ENCODE data around the gene CFAP91. TPM values are rescaled to one million over a fixed set of nuclear protein-coding genes. Genes with fewer than 3 reads are reported as not detected.
A peak's percentile ranks its signal among the peaks of the same experiment; 100 is the strongest.
"Not testable (repeated sequence)": the region's sequence is repeated elsewhere in the genome, so short reads cannot be mapped to it uniquely, and the experiment has no call there.

The CFAP91 gene
- total RNA-seq, 1 donor from 2014 or later: 6.4 TPM

DNA sequence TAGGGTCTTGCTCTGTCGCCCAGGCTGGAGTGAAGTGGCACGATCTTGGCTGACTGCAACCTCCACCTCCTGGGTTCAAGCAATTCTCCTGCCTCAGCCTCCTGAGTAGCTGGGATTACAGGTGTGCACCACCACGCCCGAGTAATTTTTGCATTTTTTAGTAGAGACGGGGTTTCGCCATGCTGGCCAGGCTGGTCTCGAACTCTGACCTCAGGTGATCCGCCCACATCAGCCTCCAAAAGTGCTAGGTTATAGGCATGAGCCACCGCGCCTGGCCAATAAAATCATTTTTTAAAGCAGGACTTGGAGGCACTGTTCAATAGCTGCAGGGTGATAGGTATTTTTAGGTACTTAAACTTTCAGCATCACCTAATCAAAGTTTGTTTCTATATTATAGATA is 24.6 kb upstream of the CFAP91 start:
- not testable (repeated sequence) for DNase-seq

DNA sequence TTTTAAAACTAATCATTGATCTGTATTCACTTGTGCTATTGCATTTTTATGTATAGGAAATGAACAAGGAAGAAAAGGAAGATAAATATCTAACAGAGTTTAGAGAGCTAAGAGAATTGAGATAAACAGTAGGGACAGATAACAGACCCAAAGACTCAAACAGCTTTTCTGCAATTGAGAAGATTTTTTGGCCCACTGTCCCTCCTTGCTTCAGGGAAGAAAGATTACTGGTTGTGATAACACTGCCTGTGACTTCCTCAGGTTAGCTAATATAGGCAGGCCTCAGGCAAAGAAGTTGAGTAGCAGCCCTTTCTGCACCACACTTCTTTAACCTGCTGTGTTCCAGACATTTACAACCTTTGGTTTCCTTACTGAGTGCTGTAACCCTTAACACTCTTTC is 22.9 kb upstream of the CFAP91 start:
- no peak for DNase-seq

DNA sequence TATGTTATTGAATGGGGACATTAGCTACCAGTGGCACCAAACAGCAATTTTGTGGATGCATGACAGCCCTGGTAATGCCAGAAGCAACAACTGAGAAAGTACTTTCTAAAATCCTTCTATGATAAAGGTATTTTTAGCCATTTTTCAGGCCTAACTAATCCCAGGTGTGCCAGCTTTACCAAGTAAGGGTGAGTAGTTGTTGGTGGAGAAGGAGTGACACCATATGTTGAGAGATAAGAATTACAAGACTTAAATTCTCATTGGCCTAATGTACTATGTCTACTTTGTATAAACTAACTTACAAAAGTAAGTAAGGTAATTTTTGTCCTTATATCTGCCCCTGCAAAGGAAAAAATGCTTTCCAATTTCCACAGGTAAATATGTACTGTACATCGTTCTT is 21.5 kb upstream of the CFAP91 start:
- no peak for DNase-seq

DNA sequence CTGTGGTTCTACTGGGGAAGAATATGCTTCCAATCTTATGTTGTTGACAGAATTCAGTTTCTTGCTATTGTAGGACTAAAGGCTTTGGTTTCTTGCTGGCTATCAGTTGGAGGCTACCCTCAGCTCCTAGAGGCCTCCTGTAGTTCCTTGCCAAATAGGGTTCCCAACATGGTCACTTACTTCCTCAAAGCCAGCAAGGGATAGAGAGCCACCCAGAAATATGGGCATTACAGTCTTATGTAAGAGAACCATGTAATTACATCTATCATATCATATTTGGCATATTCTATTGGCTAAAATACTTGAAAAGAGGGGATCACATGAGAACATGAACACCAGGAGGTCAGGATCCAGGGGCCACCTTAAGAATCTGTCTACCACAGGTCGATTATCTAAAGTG is 19.4 kb upstream of the CFAP91 start:
- no peak for DNase-seq

DNA sequence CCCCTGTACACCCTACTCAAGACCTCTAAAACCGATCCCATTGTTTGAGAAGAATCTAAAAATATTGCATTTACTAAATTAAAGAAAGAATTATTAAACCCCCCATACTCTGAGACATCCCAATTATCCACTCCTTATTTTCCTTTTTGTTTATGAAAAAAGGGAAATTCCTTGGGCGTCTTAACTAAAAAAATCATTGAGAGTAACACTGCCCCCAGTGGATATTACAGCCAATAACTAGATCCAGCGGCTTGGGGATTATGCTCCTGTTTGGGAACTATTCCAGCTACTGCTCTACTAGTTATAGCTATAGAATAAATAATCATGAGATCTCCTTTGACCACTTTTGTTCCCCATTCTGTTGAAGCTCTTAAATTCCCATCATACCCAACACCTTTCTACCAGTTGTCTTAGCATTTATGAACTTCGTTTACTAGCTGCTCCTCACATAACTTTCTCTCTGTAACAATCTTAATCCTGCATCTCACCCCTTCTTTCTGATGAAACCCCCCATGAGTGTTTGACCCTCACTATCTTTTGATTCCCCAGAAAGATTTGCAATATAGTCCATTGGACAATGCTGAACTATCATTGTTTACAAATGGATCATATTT is 12.7 kb upstream of the CFAP91 start:
- no peak for DNase-seq

DNA sequence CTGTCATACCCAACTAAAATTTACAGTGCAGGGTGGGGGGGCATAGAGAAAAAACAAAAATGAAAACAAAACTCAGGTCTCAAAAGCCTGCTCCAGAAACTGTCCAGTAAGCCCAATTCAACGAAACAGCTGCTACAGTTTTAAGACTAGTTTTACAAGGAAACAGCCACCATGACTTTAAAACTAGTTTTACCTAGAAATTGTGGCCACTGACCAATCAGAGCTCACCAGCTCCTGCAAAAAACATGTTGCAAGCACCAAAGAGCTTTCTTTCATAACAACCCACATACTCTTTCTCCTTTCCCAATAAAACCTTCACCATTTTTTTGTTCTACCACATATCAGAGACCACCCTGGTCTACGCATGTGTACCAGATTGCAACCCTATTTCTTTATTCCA is 7.3 kb upstream of the CFAP91 start:
- DNase-seq: no peak

DNA sequence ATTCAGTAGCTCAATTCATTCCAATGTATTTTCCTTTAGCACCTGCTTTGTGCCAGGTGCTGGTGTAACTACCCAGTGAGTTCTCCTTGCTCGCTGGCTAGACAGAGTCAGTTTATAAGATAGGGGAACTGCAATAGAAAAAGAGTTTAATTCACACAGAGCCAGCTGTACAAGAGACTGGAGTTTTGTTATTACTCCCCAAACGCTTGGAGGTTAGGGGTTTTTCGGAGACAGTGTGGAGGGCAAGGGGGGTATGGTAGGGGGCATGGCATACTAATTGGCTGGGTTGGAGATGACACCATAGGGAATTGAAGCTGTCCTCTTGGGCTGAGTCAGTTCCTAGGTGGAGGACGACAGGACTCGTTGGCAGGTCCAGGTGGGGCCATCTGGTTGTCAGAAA is 5.4 kb upstream of the CFAP91 start:
- DNase-seq: no peak

DNA sequence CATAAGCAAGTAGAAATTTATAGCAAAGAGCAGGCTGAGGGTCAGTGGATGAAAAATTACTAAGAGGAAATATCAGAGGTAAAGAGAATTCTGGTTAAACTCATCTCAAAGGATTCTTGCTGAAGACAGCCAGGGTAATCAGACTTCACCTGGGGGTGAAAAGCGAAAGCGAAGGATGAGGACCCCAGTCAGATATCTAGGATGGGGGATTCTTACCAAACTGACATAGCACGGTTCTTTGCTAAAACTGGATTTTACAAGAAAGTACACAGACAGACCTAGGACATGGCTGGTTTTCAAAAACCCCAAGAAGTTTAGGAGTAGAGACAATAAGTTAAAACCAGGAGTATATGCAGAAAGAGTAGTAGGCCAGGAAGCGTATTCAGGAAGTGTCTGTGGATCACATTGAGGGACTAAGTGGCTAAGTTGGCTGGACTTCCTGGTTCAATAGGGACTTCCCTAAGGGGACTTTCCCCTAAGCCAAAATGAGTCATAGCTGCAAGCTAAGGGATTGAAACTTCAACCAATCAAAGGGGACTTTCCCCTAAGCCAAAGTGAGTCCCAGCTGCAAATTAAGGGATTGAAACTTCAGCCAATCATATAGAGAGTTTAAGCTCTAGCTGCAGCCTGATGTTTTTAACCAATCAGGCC is 2.4 kb upstream of the CFAP91 start:
- DNase-seq: no peak

DNA sequence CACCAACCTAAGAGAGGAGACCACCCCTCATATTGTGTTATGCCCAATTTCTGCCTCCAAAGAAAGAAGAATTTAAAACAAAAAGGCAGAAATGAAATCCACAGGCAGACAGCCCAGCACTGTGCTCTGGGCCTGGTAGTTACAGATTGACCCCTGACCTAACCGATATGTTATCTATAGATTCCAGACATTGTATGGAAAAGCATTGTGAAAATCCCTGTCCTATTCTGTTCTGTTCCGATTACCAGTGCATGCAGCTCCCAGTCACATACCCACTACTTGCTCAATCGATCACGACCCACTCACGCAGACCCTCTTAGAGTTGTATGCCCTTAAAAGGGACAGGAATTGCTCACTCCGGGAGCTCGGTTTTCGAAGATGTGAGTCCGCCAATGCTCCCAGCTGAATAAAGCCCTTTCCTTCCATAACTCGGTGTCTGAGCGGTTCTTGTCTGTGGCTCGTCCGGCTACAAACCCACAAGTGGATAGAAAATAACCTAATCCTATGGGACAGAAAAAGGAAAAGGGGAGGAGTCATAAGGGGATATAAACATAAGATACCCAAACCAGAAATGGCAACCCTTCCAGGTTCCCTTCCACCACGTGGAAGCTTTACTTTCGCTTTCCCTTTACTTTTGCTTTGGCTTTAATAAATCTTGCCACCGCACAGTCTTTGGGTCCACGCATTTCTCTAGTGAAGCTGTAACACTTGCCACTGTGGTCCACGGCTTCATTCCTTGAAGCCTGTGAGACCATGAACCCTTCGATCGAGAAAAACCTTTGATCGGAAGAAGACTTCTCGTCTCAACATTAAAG is 1.7 kb upstream of the CFAP91 start:
- no peak for DNase-seq

DNA sequence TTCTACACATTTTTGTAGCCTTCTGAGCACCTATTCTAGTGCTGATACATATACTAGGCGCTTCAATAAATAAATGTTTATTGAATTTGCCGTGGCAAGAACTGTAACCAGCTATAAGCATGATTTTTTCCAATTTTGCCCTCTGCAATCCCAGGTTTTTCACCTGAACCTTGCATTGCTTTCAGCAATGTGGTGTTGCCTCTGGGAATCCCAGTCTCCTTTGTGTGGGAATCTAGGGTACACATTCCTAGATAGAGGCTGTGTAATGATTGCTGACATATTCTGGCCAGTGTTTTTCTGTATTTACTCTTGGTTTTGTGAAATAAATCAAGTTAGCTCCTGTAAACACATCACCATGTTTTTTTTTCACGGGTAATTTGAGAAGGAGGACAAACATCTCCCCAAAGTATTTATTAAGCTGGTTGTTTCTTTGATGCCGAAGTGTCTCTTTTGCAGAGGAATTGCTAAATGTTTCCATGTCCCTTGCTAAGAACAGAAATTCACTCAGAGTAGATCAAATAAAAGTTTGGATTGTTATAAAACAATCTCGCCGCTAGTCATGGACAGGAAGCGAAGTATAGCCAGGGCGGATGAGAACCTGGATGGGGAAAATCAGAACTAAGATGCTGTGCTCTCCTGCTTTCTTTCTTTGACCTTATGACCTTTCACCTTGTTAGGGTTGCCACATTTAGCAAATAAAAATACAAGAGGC is 1.2 kb downstream of the CFAP91 start:
- no peak for DNase-seq

DNA sequence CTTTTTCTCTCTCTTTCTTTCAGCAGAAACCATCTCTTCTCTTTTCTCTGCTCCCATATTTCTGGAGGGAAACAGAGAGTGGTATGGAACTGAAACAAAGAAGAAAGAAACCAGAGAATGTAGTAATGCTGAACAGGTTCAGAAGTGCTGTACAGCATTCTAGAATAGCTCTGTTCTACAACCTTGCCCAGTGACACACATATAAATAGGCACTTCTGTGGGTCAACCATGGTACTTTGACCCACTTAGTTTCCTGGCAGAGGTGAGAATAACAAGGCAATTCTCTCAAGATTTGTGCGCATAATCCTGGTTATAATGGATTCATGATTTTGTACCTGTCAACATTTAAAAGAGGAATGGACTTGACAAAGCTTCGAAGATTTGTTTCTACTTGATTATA is 12.3 kb downstream of the CFAP91 start:
- DNase-seq: no peak

DNA sequence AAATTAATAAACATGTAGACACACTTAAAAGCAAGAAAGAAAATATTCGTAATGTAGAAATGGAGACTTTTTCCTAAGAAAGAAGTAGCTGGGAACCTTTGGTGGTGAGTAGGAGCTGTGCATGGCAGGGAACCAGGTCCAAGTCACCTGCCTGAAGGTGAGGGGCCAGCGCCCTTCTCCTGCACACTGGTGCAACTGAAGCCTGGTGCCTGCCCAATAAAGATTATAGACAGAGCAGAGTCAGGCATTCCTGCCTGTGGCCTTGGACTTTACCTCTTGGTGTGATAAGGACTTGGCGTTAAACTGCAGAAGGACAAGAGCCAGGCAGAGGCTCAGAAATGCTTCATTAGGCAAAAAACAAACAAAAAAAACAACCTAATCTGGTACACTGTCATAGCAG is 14.2 kb downstream of the CFAP91 start:
- no peak for DNase-seq

DNA sequence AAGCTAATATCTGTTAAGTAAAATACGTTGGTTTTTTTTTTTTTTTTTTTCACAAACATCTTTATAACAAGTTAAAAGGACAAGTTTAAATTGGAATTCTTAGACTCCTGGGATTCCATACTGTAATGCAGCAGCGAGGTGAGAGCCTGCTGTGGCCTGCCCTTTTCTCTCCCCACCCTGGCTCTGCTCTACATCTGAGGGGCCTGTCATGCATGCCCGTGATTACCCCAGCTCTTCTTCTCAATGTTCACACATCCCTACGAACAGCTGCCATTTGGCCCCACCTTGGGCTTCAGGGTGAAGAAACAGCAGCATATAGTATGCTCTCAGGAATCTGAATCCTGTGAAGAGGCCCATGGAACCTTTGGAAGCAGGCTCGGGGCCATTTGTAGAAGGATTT is 14.7 kb downstream of the CFAP91 start:
- no peak for DNase-seq

DNA sequence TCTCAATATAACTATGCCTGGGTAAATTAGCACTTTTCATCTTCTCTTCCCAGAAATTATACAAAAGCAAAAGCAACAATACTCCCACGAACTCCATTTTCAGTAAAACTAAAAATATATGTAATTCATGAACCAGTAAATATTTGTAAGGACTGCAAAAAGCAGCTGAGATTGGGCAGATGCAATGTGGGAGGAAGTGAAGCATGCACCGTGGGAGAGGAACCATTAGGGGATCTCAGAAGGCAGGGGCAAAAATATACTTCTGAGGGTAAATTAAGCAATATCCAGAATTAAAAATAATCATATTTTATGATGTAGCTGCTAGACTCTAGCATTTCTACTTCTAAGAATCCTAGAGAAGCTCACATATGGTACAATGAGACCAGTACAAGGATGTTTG is 20.2 kb downstream of the CFAP91 start:
- no peak for DNase-seq

DNA sequence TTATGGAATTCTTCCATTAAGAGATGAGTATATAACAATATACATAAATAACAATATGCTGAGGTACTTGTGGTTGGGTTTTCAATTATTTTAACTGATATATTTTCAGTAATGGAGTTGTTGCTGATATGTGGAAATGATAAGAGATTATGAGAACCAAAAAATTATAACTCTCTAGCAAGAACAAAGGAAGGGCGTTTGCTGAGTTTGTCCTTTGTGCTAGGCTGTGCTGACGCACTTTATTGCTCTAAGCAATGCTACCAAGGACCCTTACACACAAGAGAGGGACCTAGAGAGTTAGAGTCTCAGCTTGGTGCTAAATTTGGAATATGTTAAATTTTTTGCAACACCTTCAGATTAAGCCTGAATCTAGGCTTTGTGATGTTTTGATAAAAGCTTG is 24.1 kb downstream of the CFAP91 start:
- no peak for DNase-seq

DNA sequence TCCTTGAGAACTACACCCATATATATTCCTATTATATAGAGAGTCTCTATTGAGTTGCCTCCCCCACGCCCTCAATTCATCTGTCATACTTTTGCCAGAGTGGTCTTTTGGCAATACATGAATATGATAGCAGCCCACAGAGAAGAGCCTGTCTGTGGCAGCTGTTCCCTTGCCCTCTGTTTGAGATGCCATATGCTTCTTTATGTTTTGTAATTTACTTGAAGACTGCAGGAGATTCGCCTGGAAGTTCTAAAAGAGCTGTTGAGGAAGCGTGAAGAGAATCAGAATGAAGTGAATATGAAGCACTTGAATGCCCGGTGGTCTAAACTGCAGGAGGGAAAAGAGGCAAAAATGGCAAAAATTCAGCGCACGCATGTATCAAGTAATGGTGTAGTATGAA is 27.2 kb downstream of the CFAP91 start:
- DNase-seq: no peak

DNA sequence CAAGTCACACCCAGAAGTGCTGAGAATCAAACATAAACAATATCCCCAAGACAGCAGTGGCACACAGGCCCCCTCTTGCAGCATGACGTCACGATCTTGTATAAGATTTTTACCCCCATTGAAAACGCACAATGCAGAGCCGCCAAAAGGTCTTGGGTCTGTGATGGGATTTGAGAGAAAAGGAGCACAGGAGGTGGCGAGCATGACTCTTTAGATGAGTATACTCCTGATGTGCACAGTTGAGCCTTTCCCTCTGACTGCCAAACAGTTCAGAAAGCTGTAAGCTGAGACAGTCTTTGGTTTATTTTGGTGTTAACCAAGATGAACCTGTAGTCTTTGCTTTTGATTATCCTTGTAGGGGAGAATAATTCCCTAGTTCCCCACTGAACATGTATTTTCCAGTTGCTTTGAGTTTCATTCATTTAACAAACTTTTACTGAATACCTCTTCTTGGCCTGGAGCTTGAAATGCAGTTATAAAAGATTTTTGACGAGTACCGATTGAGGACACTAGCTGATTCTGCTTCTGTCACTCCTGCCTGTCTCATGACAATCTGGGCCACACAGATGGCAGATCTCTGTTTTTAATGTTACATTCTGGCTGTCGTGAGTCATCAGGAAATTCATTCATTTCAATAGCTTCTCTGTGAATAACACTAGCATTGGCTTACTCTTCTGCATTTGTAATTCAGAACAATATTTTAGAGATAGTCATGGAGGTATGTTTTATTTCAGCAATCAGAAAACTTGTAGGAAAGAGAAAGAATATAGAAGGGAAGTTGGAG is 28.9 kb downstream of the CFAP91 start:
- peak; percentile 1 for DNase-seq

DNA sequence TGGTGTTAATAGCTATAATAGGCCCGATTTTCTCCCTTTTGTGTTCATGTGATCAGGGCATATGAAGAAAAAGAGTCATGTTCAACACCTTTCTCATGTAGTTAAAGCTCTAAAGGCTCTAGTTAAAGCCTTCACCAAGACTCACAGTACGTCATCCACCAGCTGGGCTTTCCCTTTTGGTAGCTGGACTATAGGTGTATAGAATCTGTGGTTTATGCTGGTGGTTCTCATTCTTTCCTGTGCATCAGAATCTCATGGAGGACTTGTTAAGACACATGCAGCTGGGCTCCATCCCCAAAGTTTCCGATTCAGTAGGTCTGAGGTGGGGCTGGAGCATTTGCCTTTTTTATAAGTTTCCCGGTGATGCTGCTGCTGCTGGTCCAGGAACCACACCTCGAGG is 31.0 kb downstream of the CFAP91 start:
- no peak for DNase-seq

DNA sequence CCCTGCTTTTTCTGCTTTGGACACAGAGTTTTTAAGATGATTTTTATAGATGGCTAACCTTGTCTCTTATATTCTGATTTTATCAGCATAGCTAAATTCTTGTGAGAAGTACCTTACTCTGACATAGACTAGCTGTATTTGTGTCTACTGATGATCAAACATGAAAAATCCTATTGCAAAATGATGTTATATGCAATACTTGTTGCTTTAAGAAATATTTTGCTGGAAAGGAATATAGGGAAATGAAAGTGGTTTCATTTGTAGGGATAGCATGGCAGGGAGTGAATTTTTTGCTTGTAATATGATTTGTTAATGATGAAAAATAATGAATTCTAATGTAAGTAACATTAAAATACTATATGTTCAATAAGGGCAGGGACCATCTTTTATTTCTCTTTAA is 35.9 kb downstream of the CFAP91 start:
- DNase-seq: no peak

DNA sequence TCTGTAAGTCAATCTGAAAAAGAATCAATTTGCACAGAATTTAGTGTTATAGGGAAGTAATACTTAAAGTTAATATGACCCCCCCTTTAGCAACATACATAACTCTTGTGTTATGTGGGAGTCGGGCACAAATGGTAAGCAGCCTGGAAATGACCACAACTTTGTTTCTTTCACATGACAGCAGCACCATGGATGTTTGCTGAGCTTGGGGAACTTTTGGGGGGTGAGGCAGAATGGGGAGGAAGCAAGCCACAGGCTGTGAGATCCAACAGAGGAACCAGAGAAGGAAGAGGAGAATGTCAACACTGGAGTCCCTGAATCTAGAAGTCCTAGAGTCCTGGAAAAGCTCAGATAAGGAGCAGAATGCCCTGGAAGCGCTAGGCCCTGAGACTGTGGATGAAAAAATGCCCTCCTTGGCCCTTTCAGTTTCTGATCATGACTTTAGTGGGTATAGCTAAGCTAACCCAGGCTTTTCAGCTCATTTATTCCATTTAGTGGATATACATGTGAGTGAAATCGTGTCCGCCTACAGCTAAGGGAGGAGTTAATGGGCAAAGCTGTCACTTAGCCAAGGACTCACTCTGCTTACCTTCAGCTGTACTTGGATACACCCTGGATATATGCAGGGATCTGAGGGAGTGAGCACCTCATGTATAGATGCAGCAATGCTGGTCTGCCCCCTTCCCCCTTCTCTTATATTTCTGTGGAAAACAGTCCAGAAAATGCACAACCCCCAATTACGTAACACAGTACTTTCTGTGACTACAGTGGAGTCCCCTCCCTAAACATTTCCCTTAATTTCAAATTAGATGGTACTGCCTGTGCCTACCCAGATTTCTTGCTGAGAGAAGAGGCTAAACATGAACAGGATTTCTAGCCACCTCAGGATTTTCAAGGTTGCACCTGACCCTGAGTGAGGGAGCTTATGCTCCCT is 39.1 kb downstream of the CFAP91 start:
- DNase-seq: no peak

DNA sequence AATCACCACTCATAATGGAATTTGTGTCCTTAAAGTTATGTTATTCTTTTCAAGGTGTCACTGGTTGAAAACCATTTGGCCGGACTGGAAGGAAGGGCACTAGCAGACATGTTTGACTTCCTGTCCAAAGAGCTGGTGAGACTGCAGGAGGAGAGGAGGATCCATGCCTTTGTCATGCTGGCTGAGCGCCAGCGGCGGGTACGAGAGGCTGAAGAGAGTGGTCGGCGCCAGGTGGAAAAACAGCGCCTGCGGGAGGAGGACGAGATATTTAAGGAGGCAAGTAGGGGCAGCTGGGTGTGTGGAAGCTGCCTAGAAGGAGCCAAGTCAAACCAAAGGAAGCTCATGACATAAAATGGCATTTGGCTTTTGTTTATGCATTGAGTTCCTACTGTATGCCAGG is 41.1 kb downstream of the CFAP91 start:
- DNase-seq: no peak

Data from occipital lobe (tissue), 2 donors.